Esophagus (tissue), 2 donors: Measurements from ENCODE around the gene PODXL2. TPM values are rescaled to one million over a fixed set of nuclear protein-coding genes. Genes with fewer than 3 reads are reported as not detected.

Experiments
- H3K27ac ChIP-seq, 2 donors: one replicate each; pipeline ENCODE4 v1.5.1; 2013; ENCODE audit warnings: low read depth in 2 of 2, mild to moderate bottlenecking in 2 of 2, inconsistent platforms in 1 of 2, low read length in 1 of 2, moderate library complexity in 1 of 2
- H3K27me3 ChIP-seq, 2 donors: one replicate each; pipeline ENCODE4 v1.6.1; 2013; ENCODE audit warnings: low read length in 2 of 2, control low read depth in 1 of 2, mild to moderate bottlenecking in 1 of 2; ENCODE audit not compliant: insufficient read depth in 2 of 2, control insufficient read depth in 1 of 2
- H3K36me3 ChIP-seq, 2 donors: one replicate each; pipeline ENCODE4 v1.6.1; 2013; ENCODE audit warnings: low read length in 1 of 2; ENCODE audit not compliant: control insufficient read depth in 2 of 2, insufficient read depth in 2 of 2
- H3K4me1 ChIP-seq, 2 donors: one replicate each; pipeline ENCODE4 v1.6.1; 2013; ENCODE audit warnings: low read length in 1 of 2; ENCODE audit not compliant: control insufficient read depth in 2 of 2, insufficient read depth in 2 of 2
- H3K4me3 ChIP-seq, 2 donors: one replicate each; pipeline ENCODE4 v1.5.1; 2013; ENCODE audit warnings: low read length in 2 of 2, mild to moderate bottlenecking in 2 of 2, low read depth in 1 of 2, moderate library complexity in 1 of 2
- H3K9me3 ChIP-seq, 2 donors: one replicate each; pipeline ENCODE4 v1.6.1; 2013; ENCODE audit warnings: mild to moderate bottlenecking in 2 of 2, low read depth in 1 of 2, low read length in 1 of 2, moderate library complexity in 1 of 2; ENCODE audit not compliant: control insufficient read depth in 2 of 2, insufficient read depth in 1 of 2
- WGBS, 2 donors: extraction: QIAGEN DNeasy Blood & Tissue Kit; methylation state at CpG; one replicate each; pipeline ENCODE4 v1.1.7; 2013; 5-methylcytosine and 5-hydroxymethylcytosine counted together
- polyA plus RNA-seq, 2 donors: library from polyadenylated mRNA; stranded (reverse); fragments of 200-250 nt; gene quantifications; one replicate each; pipeline ENCODE4 v1.2.3, GENCODE V29; 2013
- donor health status: healthy with polysubstance abuse.
- donor health status: Bipolar disorder and iron deficiency.

PODXL2 gene
- polyA plus RNA-seq, 2 donors = 2.5 to 3.6 TPM

GRCh38 chr3:127613406-127613805, 15.6 kb upstream of the PODXL2 start:
- Histone ChIP-seq H3K9me3 (no peaks in the 10 kb centered on the region), H3K4me1 (no peaks in the 10 kb centered on the region), H3K27ac (no peak overlapping the region), H3K36me3 (peaks cover 4 to 35% of the 10 kb centered on the region in 2 donors), H3K27me3 (no peaks in the 10 kb centered on the region), H3K4me3 (no peak overlapping the region)

- no peaks in the 10 kb centered on the region for H3K27me3 ChIP-seq
- 82 to 90% methylated on average over 4 of the region's 4 CpGs for WGBS, 2 donors
- H3K36me3 ChIP-seq = peaks cover 9 to 33% of the 10 kb centered on the region in 2 donors
- no peak overlapping the region for H3K27ac ChIP-seq
- H3K4me1 ChIP-seq = no peaks in the 10 kb centered on the region
- H3K4me3 ChIP-seq = no peak overlapping the region
- no peaks in the 10 kb centered on the region for H3K9me3 ChIP-seq
Observed at GRCh38 chr3:127614928-127615589, 13.9 kb upstream of the PODXL2 start.

GRCh38 chr3:127615631-127616305, 13.2 kb upstream of the PODXL2 start:
- peaks cover 15 to 33% of the 10 kb centered on the region in 2 donors for H3K36me3 ChIP-seq
- WGBS, 2 donors = 88 to 91% methylated on average over 6 of the region's 6 CpGs
- no peaks in the 10 kb centered on the region for H3K4me1 ChIP-seq
- no peaks in the 10 kb centered on the region for H3K27me3 ChIP-seq
- H3K27ac ChIP-seq = no peak overlapping the region
- H3K9me3 ChIP-seq = no peaks in the 10 kb centered on the region
- H3K4me3 ChIP-seq = no peak overlapping the region

- H3K4me3 ChIP-seq = no peak overlapping the region
- H3K36me3 ChIP-seq = peaks cover 16 to 38% of the 10 kb centered on the region in 2 donors
- no peak overlapping the region for H3K27ac ChIP-seq
- 96% methylated on average over 26 of the region's 26 CpGs for WGBS, 2 donors
- H3K4me1 ChIP-seq = no peaks in the 10 kb centered on the region
- no peaks in the 10 kb centered on the region for H3K9me3 ChIP-seq
- H3K27me3 ChIP-seq = no peaks in the 10 kb centered on the region
Observed at GRCh38 chr3:127616836-127617605, 12.0 kb upstream of the PODXL2 start.

- H3K36me3 ChIP-seq = peaks cover 16 to 40% of the 10 kb centered on the region in 2 donors
- H3K27me3 ChIP-seq = no peaks in the 10 kb centered on the region
- no peaks in the 10 kb centered on the region for H3K4me1 ChIP-seq
- 93 to 94% methylated on average over 11 of the region's 11 CpGs for WGBS, 2 donors
- H3K27ac ChIP-seq = no peak overlapping the region
- no peaks in the 10 kb centered on the region for H3K9me3 ChIP-seq
- H3K4me3 ChIP-seq = no peak overlapping the region
Observed at GRCh38 chr3:127618891-127619290, 10.1 kb upstream of the PODXL2 start.

- no peaks in the 10 kb centered on the region for H3K4me1 ChIP-seq
- peaks cover 16 to 37% of the 10 kb centered on the region in 2 donors for H3K36me3 ChIP-seq
- H3K9me3 ChIP-seq = no peaks in the 10 kb centered on the region
- no peak overlapping the region for H3K27ac ChIP-seq
- H3K4me3 ChIP-seq = no peak overlapping the region
- H3K27me3 ChIP-seq = no peaks in the 10 kb centered on the region
- WGBS, 2 donors = 95 to 96% methylated on average over 32 of the region's 32 CpGs
Observed at GRCh38 chr3:127620637-127621375, 8.2 kb upstream of the PODXL2 start.

GRCh38 chr3:127622031-127622430, 7.0 kb upstream of the PODXL2 start:
- H3K27me3 ChIP-seq = no peaks in the 10 kb centered on the region
- no peak overlapping the region for H3K4me3 ChIP-seq
- 91 to 96% methylated on average over 11 of the region's 11 CpGs for WGBS, 2 donors
- no peak overlapping the region for H3K27ac ChIP-seq
- H3K4me1 ChIP-seq = no peaks in the 10 kb centered on the region
- H3K36me3 ChIP-seq = peaks cover 12 to 32% of the 10 kb centered on the region in 2 donors
- H3K9me3 ChIP-seq = no peaks in the 10 kb centered on the region

- Histone ChIP-seq H3K27me3 (no peaks in the 10 kb centered on the region), H3K9me3 (no peaks in the 10 kb centered on the region), H3K4me1 (no peaks in the 10 kb centered on the region), H3K27ac (no peak overlapping the region), H3K36me3 (peaks cover 12 to 26% of the 10 kb centered on the region in 2 donors), H3K4me3 (no peak overlapping the region)
- 92 to 95% methylated on average over 8 of the region's 8 CpGs for WGBS, 2 donors
Observed at GRCh38 chr3:127622772-127623576, 6.0 kb upstream of the PODXL2 start.

- Histone ChIP-seq H3K27me3 (no peaks in the 10 kb centered on the region), H3K9me3 (no peaks in the 10 kb centered on the region), H3K27ac (no peak overlapping the region), H3K4me3 (no peak overlapping the region), H3K36me3 (peaks cover 8 to 18% of the 10 kb centered on the region in 2 donors), H3K4me1 (no peaks in the 10 kb centered on the region)
- WGBS, 2 donors = 85 to 86% methylated on average over 5 of the region's 5 CpGs
Observed at GRCh38 chr3:127624063-127624462, 4.9 kb upstream of the PODXL2 start.
